H9 (cell line): ENCODE measurements around the gene TIAL1. TPM values are rescaled to one million over a fixed set of nuclear protein-coding genes. Genes with fewer than 3 reads are reported as not detected.

ENCODE experiments used
- DNase-seq: peaks from one replicate; pipeline ENCODE4 v3.0.0-alpha.2; 2017
- H2AFZ ChIP-seq: one replicate; pipeline ENCODE4 v1.6.1; 2013; ENCODE audit warnings: mild to moderate bottlenecking, low read length, control low read depth, moderate library complexity
- H2AK5ac ChIP-seq: 2 replicates; pipeline ENCODE4 v1.6.1; 2013; ENCODE audit warnings: low read length, control low read depth, mixed read lengths; ENCODE audit not compliant: insufficient read length
- H2BK120ac ChIP-seq: one replicate; pipeline ENCODE4 v1.6.1; 2013; ENCODE audit warnings: low read depth, mild to moderate bottlenecking, low read length, control low read depth, inconsistent platforms; ENCODE audit not compliant: poor library complexity, severe bottlenecking
- H2BK12ac ChIP-seq: 2 replicates; pipeline ENCODE4 v1.6.1; 2013; ENCODE audit warnings: low read length, control low read depth, mixed read lengths, low read depth; ENCODE audit not compliant: insufficient read length
- H2BK15ac ChIP-seq: 2 replicates; pipeline ENCODE4 v1.6.1; 2013; ENCODE audit warnings: low read depth, low read length, control low read depth
- H2BK20ac ChIP-seq: one replicate; pipeline ENCODE4 v1.6.1; 2013; ENCODE audit warnings: low read depth, mild to moderate bottlenecking, low read length, control low read depth, inconsistent platforms; ENCODE audit not compliant: poor library complexity, severe bottlenecking
- H2BK5ac ChIP-seq: 2 replicates; pipeline ENCODE4 v1.6.1; 2013; ENCODE audit warnings: low read length, control low read depth, mixed read lengths; ENCODE audit not compliant: insufficient read length
- H3K14ac ChIP-seq: 2 replicates; pipeline ENCODE4 v1.6.1; 2013; ENCODE audit warnings: low read length, control low read depth; ENCODE audit not compliant: insufficient read depth
- H3K18ac ChIP-seq: 2 replicates; pipeline ENCODE4 v1.6.1; 2013; ENCODE audit warnings: low read depth, mild to moderate bottlenecking, mixed read lengths, low read length, control low read depth; ENCODE audit not compliant: insufficient read length
- H3K23ac ChIP-seq: 2 replicates; pipeline ENCODE4 v1.6.1; 2013; ENCODE audit warnings: low read length, control low read depth, mixed read lengths, low read depth; ENCODE audit not compliant: insufficient read length
- H3K23me2 ChIP-seq: 2 replicates; pipeline ENCODE4 v1.6.1; 2013; ENCODE audit warnings: low read depth, mild to moderate bottlenecking, mixed read lengths, low read length, control low read depth; ENCODE audit not compliant: insufficient read length, poor library complexity, severe bottlenecking
- H3K27ac ChIP-seq: 2 replicates; pipeline ENCODE4 v1.5.1; 2013; ENCODE audit warnings: low read length, control low read depth, mixed read lengths, low read depth; ENCODE audit not compliant: insufficient read length
- H3K27me3 ChIP-seq: 2 replicates; pipeline ENCODE4 v1.6.1; 2013; ENCODE audit warnings: low read length, control low read depth, inconsistent platforms; ENCODE audit not compliant: insufficient read depth
- H3K4ac ChIP-seq: 2 replicates; pipeline ENCODE4 v1.6.1; 2013; ENCODE audit warnings: low read depth, mild to moderate bottlenecking, control low read depth, inconsistent platforms, low read length, moderate library complexity
- H3K4me1 ChIP-seq: 2 replicates; pipeline ENCODE4 v1.6.1; 2013; ENCODE audit warnings: low read length, control low read depth, inconsistent platforms; ENCODE audit not compliant: insufficient read depth
- H3K4me2 ChIP-seq: 2 replicates; pipeline ENCODE4 v1.6.1; 2013; ENCODE audit warnings: low read length, control low read depth, mixed read lengths; ENCODE audit not compliant: insufficient read length, insufficient read depth
- H3K56ac ChIP-seq: 2 replicates; pipeline ENCODE4 v1.6.1; 2013; ENCODE audit warnings: low read depth, mild to moderate bottlenecking, mixed read lengths, low read length, control low read depth; ENCODE audit not compliant: insufficient read length
- H3K79me1 ChIP-seq: 2 replicates; pipeline ENCODE4 v1.6.1; 2013; ENCODE audit warnings: low read depth, mild to moderate bottlenecking, moderate library complexity, low read length, control low read depth, inconsistent platforms; ENCODE audit not compliant: insufficient read depth, poor library complexity, severe bottlenecking
- H3K79me2 ChIP-seq: 2 replicates; pipeline ENCODE4 v1.6.1; 2013; ENCODE audit warnings: low read length, control low read depth, inconsistent platforms; ENCODE audit not compliant: insufficient read depth
- H3K9ac ChIP-seq: 2 replicates; pipeline ENCODE4 v1.6.1; 2013; ENCODE audit warnings: low read length, control low read depth, mixed read lengths; ENCODE audit not compliant: insufficient read length; ENCODE audit errors: extremely low read depth
- H3K9me3 ChIP-seq: one replicate; pipeline ENCODE4 v1.6.1; 2013; ENCODE audit warnings: low read depth, low read length, inconsistent platforms; ENCODE audit not compliant: control insufficient read depth
- H3T11ph ChIP-seq: one replicate; pipeline ENCODE4 v1.6.1; 2013; ENCODE audit warnings: mild to moderate bottlenecking, low read length, control low read depth, inconsistent platforms
- H4K20me1 ChIP-seq: one replicate; pipeline ENCODE4 v1.6.1; 2013; ENCODE audit not compliant: control insufficient read depth, insufficient read length, insufficient read depth
- H4K5ac ChIP-seq: 2 replicates; pipeline ENCODE4 v1.6.1; 2013; ENCODE audit warnings: low read depth, mild to moderate bottlenecking, mixed read lengths, low read length, control low read depth; ENCODE audit not compliant: insufficient read length
- H4K8ac ChIP-seq: replicated peaks from 2 replicates; pipeline ENCODE4 v1.6.1; 2013; ENCODE audit warnings: low read length, control low read depth, mixed read lengths, low read depth; ENCODE audit not compliant: insufficient read length
- H4K91ac ChIP-seq: 2 replicates; pipeline ENCODE4 v1.6.1; 2013; ENCODE audit warnings: low read depth, mild to moderate bottlenecking, moderate library complexity, mixed read lengths, low read length, control low read depth; ENCODE audit not compliant: insufficient read length
- H3K27ac Mint-ChIP-seq, 3 experiments: 2 replicates in 2 of 3; 3 replicates in 1 of 3; pipeline ENCODE4 v1.8.0; 2020 to 2021; ENCODE audit warnings: mixed read lengths in 3 of 3, mild to moderate bottlenecking in 1 of 3, moderate library complexity in 1 of 3
- H3K27me3 Mint-ChIP-seq: 2 replicates; pipeline ENCODE4 v1.8.0; 2021; ENCODE audit warnings: low read depth, mild to moderate bottlenecking, moderate library complexity, mixed read lengths
- H3K36me3 Mint-ChIP-seq, 3 experiments: 2 replicates in 2 of 3; 3 replicates in 1 of 3; pipeline ENCODE4 v1.8.0; 2020 to 2021; ENCODE audit warnings: low read depth in 3 of 3, mixed read lengths in 3 of 3; ENCODE audit not compliant: insufficient read depth in 1 of 3
- H3K4me1 Mint-ChIP-seq, 2 experiments: 2 replicates each; pipeline ENCODE4 v1.8.0; 2020; ENCODE audit warnings: mixed read lengths in 2 of 2
- H3K4me3 Mint-ChIP-seq, 2 experiments: 2 replicates in 1 of 2; 3 replicates in 1 of 2; pipeline ENCODE4 v1.8.0; 2020 to 2021; ENCODE audit warnings: mild to moderate bottlenecking in 2 of 2, mixed read lengths in 2 of 2, moderate library complexity in 1 of 2
- H3K9me3 Mint-ChIP-seq, 2 experiments: 2 replicates in 1 of 2; 3 replicates in 1 of 2; pipeline ENCODE4 v1.8.0; 2020; ENCODE audit warnings: mild to moderate bottlenecking in 2 of 2, mixed read lengths in 2 of 2, moderate library complexity in 1 of 2
- WGBS: extraction: QIAGEN DNeasy Blood & Tissue Kit; methylation state at CpG from one replicate; pipeline ENCODE4 v1.1.7; 2013; ENCODE audit warnings: missing lambda C conversion rate, low lambda C conversion rate, mixed read lengths; ENCODE audit not compliant: insufficient read length; ENCODE audit errors: extremely low coverage; 5-methylcytosine and 5-hydroxymethylcytosine counted together
- total RNA-seq: library from RNA; stranded (reverse); gene quantifications from 2 replicates; pipeline ENCODE4 v1.2.1, GENCODE V29; 2021
- TF ChIP-seq, protein P1 (sequence below): fragments of 200-600 bp; sonication (generic); conservative IDR thresholded peaks from 3 replicates; pipeline ENCODE4 v1.8.0; 2021; ENCODE audit warnings: antibody characterized with exemption, mild to moderate bottlenecking

TIAL1 gene
- total RNA-seq, 1 experiment from 2014 or later, result 146 TPM

DNA sequence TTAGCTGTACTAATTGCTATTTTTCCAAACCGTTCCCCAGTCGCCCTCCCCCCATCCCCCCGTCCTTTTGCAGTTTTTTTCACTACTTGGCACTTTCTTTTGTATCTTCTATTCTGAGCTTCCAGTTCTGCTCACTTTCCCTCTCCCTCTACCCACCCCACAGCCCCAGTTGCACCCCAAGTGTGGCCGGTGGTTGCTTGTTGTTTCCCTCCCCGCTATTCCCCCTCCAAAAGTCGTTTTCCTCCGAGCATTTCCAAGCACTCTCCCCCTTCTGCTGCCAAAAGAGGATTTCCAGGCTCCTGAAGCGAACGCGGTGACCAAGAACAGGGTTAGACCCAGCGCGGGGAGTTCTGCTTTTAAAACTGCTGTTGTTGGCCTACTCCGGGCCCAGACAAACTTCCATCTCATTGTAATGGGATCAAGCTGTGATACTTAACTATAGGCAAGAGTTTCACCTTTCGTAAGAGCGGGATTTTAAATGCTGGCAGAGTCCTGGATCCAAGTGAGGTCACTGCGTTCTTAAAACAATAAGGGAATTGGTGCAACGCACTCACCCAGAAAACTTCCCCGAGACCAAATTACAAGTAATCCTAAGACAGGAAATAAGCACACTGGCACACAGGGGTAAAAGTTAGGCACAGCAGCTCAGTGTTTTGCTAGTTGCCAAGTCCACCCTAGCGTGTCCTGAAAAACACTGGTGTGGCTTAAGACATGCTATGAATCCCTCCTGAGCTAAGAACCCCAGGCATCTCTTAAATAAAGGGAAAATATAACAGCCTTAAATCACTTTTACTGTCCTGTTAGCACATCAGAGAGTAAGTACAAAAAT, 52.7 kb downstream of the TIAL1 start:
- Histone ChIP-seq H4K5ac (no peak overlapping the region), H2BK15ac (no peak overlapping the region), H3K79me2 (no peaks in the 10 kb centered on the region), H3K4ac (no peak overlapping the region), H2BK5ac (no peak overlapping the region), H3K23ac (no peak overlapping the region), H3K27ac (no peak overlapping the region), H4K8ac (no peak overlapping the region), H3K23me2 (peaks cover 20% of the 10 kb centered on the region), H2AK5ac (no peak overlapping the region), H3K27me3 (peaks cover 23% of the 10 kb centered on the region; the same call in 1 of the 2 replicates), H3K4me2 (peak overlapping the region; percentile 47), H3K9me3 (no peaks in the 10 kb centered on the region), H2AFZ (no peak overlapping the region), H4K20me1 (no peaks in the 10 kb centered on the region), H2BK12ac (no peak overlapping the region), H3T11ph (no peak overlapping the region), H3K18ac (no peak overlapping the region), H4K91ac (no peak overlapping the region), H3K4me1 (peaks cover 3% of the 10 kb centered on the region; the same call in 1 of the 2 replicates), H2BK120ac (no peak overlapping the region), H3K56ac (no peak overlapping the region), H2BK20ac (no peak overlapping the region), H3K14ac (no peak overlapping the region), H3K79me1 (no peaks in the 10 kb centered on the region), H3K9ac (peak overlapping the region; percentile 35)
- no CpG with 5 or more reads among the region's 19 CpGs for WGBS
- Mint-ChIP-seq H3K27ac (peak overlapping the region in 1 of 3 experiments; percentile 12; a peak in 1 of 7 replicates), H3K27me3 (peaks cover 76% of the 10 kb centered on the region), H3K9me3 (no peaks in the 10 kb centered on the region; a peak in 2 of 5 replicates), H3K36me3 (no peaks in the 10 kb centered on the region; a peak in 1 of 7 replicates), H3K4me3 (peak overlapping the region; percentile 67 to 89), H3K4me1 (peaks cover 12 to 27% of the 10 kb centered on the region in 2 experiments)
- no peak for DNase-seq
- TF ChIP-seq, protein P1, sequence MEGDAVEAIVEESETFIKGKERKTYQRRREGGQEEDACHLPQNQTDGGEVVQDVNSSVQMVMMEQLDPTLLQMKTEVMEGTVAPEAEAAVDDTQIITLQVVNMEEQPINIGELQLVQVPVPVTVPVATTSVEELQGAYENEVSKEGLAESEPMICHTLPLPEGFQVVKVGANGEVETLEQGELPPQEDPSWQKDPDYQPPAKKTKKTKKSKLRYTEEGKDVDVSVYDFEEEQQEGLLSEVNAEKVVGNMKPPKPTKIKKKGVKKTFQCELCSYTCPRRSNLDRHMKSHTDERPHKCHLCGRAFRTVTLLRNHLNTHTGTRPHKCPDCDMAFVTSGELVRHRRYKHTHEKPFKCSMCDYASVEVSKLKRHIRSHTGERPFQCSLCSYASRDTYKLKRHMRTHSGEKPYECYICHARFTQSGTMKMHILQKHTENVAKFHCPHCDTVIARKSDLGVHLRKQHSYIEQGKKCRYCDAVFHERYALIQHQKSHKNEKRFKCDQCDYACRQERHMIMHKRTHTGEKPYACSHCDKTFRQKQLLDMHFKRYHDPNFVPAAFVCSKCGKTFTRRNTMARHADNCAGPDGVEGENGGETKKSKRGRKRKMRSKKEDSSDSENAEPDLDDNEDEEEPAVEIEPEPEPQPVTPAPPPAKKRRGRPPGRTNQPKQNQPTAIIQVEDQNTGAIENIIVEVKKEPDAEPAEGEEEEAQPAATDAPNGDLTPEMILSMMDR, result no peak
